Measurements from ENCODE around the gene MRGPRX2. TPM values are rescaled to one million over a fixed set of nuclear protein-coding genes. Genes with fewer than 3 reads are reported as not detected.

The MRGPRX2 gene
- polyA plus RNA-seq, 1 donor from 2014 or later: not detected

GRCh38 chr11:19059833-19060232 is 684 bp downstream of the MRGPRX2 start:
- Histone ChIP-seq H3K36me3 (ENCODE audit: insufficient read depth, low read length) (no peaks in the 10 kb centered on the region), H4K20me1 (ENCODE audit: insufficient read depth) (no peaks in the 10 kb centered on the region), H3K4me3 (ENCODE audit: low read length) (no peak overlapping the region), H3K9ac (ENCODE audit: low read length) (no peak overlapping the region), H3K9me3 (ENCODE audit: low read length) (no peaks in the 10 kb centered on the region), H3F3A (ENCODE audit: insufficient read depth, low read length, poor library complexity, severe bottlenecking) (no peaks in the 10 kb centered on the region), H3K9me2 (ENCODE audit: insufficient read depth, low read length) (no peaks in the 10 kb centered on the region), H3K27ac (ENCODE audit: low read length) (no peak overlapping the region), H3K4me2 (ENCODE audit: low read length) (no peak overlapping the region), H2AFZ (ENCODE audit: low read depth, low read length) (no peak overlapping the region), H3K79me2 (replicated peaks; ENCODE audit: insufficient read depth, low read length) (no peaks in the 10 kb centered on the region), H3K27me3 (ENCODE audit: insufficient read depth, low read depth, low read length) (no peaks in the 10 kb centered on the region)
- no peak for TF ChIP-seq REST (IDR thresholded peaks at IDR 0.05; ENCODE audit: borderline replicate concordance)
- no peak for TF ChIP-seq EP300 (conservative IDR thresholded peaks at IDR 0.05; ENCODE audit: poor library complexity, severe bottlenecking)
- TF ChIP-seq EZH2 (IDR thresholded peaks at IDR 0.05; ENCODE audit: borderline replicate concordance, insufficient read depth, low read length, poor library complexity, severe bottlenecking): no peak
- no peak for TF ChIP-seq RAD21 (conservative IDR thresholded peaks at IDR 0.05)
- no peak for TF ChIP-seq MXI1 (conservative IDR thresholded peaks at IDR 0.05; ENCODE audit: poor library complexity, severe bottlenecking)
- no peak for TF ChIP-seq SMC3 (conservative IDR thresholded peaks at IDR 0.05; ENCODE audit: poor library complexity)
- no peak for TF ChIP-seq POLR2AphosphoS5 (IDR thresholded peaks at IDR 0.05)
- TF ChIP-seq TAF1 (IDR thresholded peaks at IDR 0.05; ENCODE audit: low read depth): no peak
- TF ChIP-seq CTCF (IDR thresholded peaks at IDR 0.05; ENCODE audit: poor library complexity, severe bottlenecking): no peak

- Histone ChIP-seq H3K4me3 (ENCODE audit: low read length) (no peak overlapping the region), H3K27me3 (ENCODE audit: insufficient read depth, low read depth, low read length) (no peaks in the 10 kb centered on the region), H3K9me2 (ENCODE audit: insufficient read depth, low read length) (no peaks in the 10 kb centered on the region), H2AFZ (ENCODE audit: low read depth, low read length) (no peak overlapping the region), H3K9ac (ENCODE audit: low read length) (no peak overlapping the region), H4K20me1 (ENCODE audit: insufficient read depth) (no peaks in the 10 kb centered on the region), H3K27ac (ENCODE audit: low read length) (no peak overlapping the region), H3F3A (ENCODE audit: insufficient read depth, low read length, poor library complexity, severe bottlenecking) (no peaks in the 10 kb centered on the region), H3K4me2 (ENCODE audit: low read length) (no peak overlapping the region), H3K36me3 (ENCODE audit: insufficient read depth, low read length) (no peaks in the 10 kb centered on the region), H3K9me3 (ENCODE audit: low read length) (no peaks in the 10 kb centered on the region), H3K79me2 (replicated peaks; ENCODE audit: insufficient read depth, low read length) (no peaks in the 10 kb centered on the region)
- TF ChIP-seq EP300 (conservative IDR thresholded peaks at IDR 0.05; ENCODE audit: poor library complexity, severe bottlenecking) (no peak), POLR2AphosphoS5 (IDR thresholded peaks at IDR 0.05) (no peak), CTCF (IDR thresholded peaks at IDR 0.05; ENCODE audit: poor library complexity, severe bottlenecking) (no peak), TAF1 (IDR thresholded peaks at IDR 0.05; ENCODE audit: low read depth) (no peak), MXI1 (conservative IDR thresholded peaks at IDR 0.05; ENCODE audit: poor library complexity, severe bottlenecking) (no peak), REST (IDR thresholded peaks at IDR 0.05; ENCODE audit: borderline replicate concordance) (no peak), SMC3 (conservative IDR thresholded peaks at IDR 0.05; ENCODE audit: poor library complexity) (no peak), RAD21 (conservative IDR thresholded peaks at IDR 0.05) (no peak), EZH2 (IDR thresholded peaks at IDR 0.05; ENCODE audit: borderline replicate concordance, insufficient read depth, low read length, poor library complexity, severe bottlenecking) (no peak)
Observed at GRCh38 chr11:19055905-19056304, 4.6 kb downstream of the MRGPRX2 start.

All from neural cell (in vitro differentiated cells).